ENCODE data around the gene ING3. TPM values are rescaled to one million over a fixed set of nuclear protein-coding genes. Genes with fewer than 3 reads are reported as not detected.

ING3 gene
- total and polyA plus RNA-seq, 2 of the 13 experiments (the other 11 are each of a cell fraction or from before 2014, with no cell fraction given): 6.9 to 12.8 TPM

GRCh38 chr7:121000081-121000983 is 49.8 kb downstream of the ING3 start:
- POLR2A ChIA-PET: no interaction called here
- in situ Hi-C loops (cut with HindIII; ENCODE audit: extremely low pct_ligation_motif_present, low pct_unique_long_range_greater_than_20kb) (no loop called here), intact Hi-C loops (cut with micrococcal nuclease; ENCODE audit: unreplicated experiment) (no loop called here)
- WGBS (ENCODE audit: low lambda C conversion rate): 32% methylated on average over 9 of the region's 9 CpGs
- H3K4me1 ChIP-seq (ENCODE audit: insufficient read depth, low read length): no peaks in the 10 kb centered on the region
- no peaks in the 10 kb centered on the region for H3K9me3 ChIP-seq (ENCODE audit: low read length)
- H3K9ac ChIP-seq (ENCODE audit: insufficient read depth, low read depth, low read length): no peak overlapping the region
- no peaks in the 10 kb centered on the region for H3K79me2 ChIP-seq (ENCODE audit: insufficient read depth, low read length)
- peak overlapping the region; percentile 12; the same call in 1 of the 2 replicates for H3K4me2 ChIP-seq (ENCODE audit: low read depth, low read length)
- no peak overlapping the region for H2AFZ ChIP-seq (ENCODE audit: low read length)
- FAIRE-seq (no peak), DNase-seq (ENCODE audit: low spot score) (no peak), ATAC-seq (no peak)
- H3K4me3 ChIP-seq (replicated peaks in 1 of 3; ENCODE audit: insufficient read depth in 1 of 3, low read depth in 2 of 3, low read length in 3 of 3): no peak overlapping the region
- CTCF ChIA-PET (ENCODE audit: low intra/inter-chr PET ratio, low total read pairs): no interaction called here
- TF ChIP-seq MAFK (conservative IDR thresholded peaks at IDR 0.05 in 1 of 2, IDR thresholded peaks at IDR 0.05 in 1 of 2; ENCODE audit: low read length in 2 of 2): peak; percentile 31 to 49; a peak in 1 of 4 replicates
- TF ChIP-seq SAFB2 (CRISPR knock-in tag; IDR thresholded peaks at IDR 0.05; ENCODE audit: borderline replicate concordance, low read depth): no peak
- TF ChIP-seq, protein P1, sequence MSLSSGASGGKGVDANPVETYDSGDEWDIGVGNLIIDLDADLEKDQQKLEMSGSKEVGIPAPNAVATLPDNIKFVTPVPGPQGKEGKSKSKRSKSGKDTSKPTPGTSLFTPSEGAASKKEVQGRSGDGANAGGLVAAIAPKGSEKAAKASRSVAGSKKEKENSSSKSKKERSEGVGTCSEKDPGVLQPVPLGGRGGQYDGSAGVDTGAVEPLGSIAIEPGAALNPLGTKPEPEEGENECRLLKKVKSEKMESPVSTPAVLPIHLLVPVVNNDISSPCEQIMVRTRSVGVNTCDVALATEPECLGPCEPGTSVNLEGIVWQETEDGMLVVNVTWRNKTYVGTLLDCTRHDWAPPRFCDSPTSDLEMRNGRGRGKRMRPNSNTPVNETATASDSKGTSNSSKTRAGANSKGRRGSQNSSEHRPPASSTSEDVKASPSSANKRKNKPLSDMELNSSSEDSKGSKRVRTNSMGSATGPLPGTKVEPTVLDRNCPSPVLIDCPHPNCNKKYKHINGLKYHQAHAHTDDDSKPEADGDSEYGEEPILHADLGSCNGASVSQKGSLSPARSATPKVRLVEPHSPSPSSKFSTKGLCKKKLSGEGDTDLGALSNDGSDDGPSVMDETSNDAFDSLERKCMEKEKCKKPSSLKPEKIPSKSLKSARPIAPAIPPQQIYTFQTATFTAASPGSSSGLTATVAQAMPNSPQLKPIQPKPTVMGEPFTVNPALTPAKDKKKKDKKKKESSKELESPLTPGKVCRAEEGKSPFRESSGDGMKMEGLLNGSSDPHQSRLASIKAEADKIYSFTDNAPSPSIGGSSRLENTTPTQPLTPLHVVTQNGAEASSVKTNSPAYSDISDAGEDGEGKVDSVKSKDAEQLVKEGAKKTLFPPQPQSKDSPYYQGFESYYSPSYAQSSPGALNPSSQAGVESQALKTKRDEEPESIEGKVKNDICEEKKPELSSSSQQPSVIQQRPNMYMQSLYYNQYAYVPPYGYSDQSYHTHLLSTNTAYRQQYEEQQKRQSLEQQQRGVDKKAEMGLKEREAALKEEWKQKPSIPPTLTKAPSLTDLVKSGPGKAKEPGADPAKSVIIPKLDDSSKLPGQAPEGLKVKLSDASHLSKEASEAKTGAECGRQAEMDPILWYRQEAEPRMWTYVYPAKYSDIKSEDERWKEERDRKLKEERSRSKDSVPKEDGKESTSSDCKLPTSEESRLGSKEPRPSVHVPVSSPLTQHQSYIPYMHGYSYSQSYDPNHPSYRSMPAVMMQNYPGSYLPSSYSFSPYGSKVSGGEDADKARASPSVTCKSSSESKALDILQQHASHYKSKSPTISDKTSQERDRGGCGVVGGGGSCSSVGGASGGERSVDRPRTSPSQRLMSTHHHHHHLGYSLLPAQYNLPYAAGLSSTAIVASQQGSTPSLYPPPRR (CRISPR knock-in tag; IDR thresholded peaks at IDR 0.05; ENCODE audit: borderline replicate concordance): no peak
- TF ChIP-seq SP4 (CRISPR knock-in tag; IDR thresholded peaks at IDR 0.05): no peak
- no peak for TF ChIP-seq SP2 (CRISPR knock-in tag; IDR thresholded peaks at IDR 0.05)
- TF ChIP-seq HIVEP1 (CRISPR knock-in tag; IDR thresholded peaks at IDR 0.05): no peak
- TF ChIP-seq, protein P2, sequence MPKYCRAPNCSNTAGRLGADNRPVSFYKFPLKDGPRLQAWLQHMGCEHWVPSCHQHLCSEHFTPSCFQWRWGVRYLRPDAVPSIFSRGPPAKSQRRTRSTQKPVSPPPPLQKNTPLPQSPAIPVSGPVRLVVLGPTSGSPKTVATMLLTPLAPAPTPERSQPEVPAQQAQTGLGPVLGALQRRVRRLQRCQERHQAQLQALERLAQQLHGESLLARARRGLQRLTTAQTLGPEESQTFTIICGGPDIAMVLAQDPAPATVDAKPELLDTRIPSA (CRISPR knock-in tag; IDR thresholded peaks at IDR 0.05; ENCODE audit: borderline replicate concordance): no peak
- no peak for TF ChIP-seq RFXANK (CRISPR knock-in tag; IDR thresholded peaks at IDR 0.05)
- TF ChIP-seq, protein P3, sequence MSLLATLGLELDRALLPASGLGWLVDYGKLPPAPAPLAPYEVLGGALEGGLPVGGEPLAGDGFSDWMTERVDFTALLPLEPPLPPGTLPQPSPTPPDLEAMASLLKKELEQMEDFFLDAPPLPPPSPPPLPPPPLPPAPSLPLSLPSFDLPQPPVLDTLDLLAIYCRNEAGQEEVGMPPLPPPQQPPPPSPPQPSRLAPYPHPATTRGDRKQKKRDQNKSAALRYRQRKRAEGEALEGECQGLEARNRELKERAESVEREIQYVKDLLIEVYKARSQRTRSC (CRISPR knock-in tag; IDR thresholded peaks at IDR 0.05; ENCODE audit: low read depth): no peak
- no peak for TF ChIP-seq ZNF264 (CRISPR knock-in tag; IDR thresholded peaks at IDR 0.05)
- TF ChIP-seq, protein P4, sequence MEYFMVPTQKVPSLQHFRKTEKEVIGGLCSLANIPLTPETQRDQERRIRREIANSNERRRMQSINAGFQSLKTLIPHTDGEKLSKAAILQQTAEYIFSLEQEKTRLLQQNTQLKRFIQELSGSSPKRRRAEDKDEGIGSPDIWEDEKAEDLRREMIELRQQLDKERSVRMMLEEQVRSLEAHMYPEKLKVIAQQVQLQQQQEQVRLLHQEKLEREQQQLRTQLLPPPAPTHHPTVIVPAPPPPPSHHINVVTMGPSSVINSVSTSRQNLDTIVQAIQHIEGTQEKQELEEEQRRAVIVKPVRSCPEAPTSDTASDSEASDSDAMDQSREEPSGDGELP (IDR thresholded peaks at IDR 0.05; ENCODE audit: borderline replicate concordance, low read depth): no peak
- TF ChIP-seq ZNF124 (CRISPR knock-in tag; IDR thresholded peaks at IDR 0.05): no peak
- TF ChIP-seq ZNF652 (CRISPR knock-in tag; IDR thresholded peaks at IDR 0.05; ENCODE audit: borderline replicate concordance, low read depth): no peak
- no peak for TF ChIP-seq ZNF510 (CRISPR knock-in tag; IDR thresholded peaks at IDR 0.05; ENCODE audit: low read depth)
- no peak for TF ChIP-seq ZNF460 (CRISPR knock-in tag; IDR thresholded peaks at IDR 0.05; ENCODE audit: borderline replicate concordance)
- TF ChIP-seq MAFF (IDR thresholded peaks at IDR 0.05; ENCODE audit: low read depth, low read length): peak; percentile 27; the same call in 1 of the 2 replicates
- H3K27ac ChIP-seq (ENCODE audit: extremely low read length, insufficient read depth, low read length): no peak overlapping the region
- H3K36me3 ChIP-seq (replicated peaks in 1 of 2; ENCODE audit: control insufficient read depth in 1 of 2, insufficient read depth in 2 of 2, low read length in 2 of 2): no peaks in the 10 kb centered on the region
- no peaks in the 10 kb centered on the region for H3K27me3 ChIP-seq (ENCODE audit: control insufficient read depth in 1 of 2, insufficient read depth in 2 of 2, low read length in 2 of 2)
- H4K20me1 ChIP-seq (ENCODE audit: insufficient read depth, low read length): no peaks in the 10 kb centered on the region
- BruUV-seq (replicated peaks): no TSS peak
